Ishikawa (cell line): ENCODE results near the gene NEIL3.

ENCODE experiments used
- RAD21 ChIP-seq: IDR thresholded peaks from 2 replicates; pipeline ENCODE4 v1.6.1; 2012; ENCODE audit warnings: low read depth
- TAF1 ChIP-seq: IDR thresholded peaks from 2 replicates; pipeline ENCODE4 v1.6.1; 2012; ENCODE audit warnings: low read depth, mild to moderate bottlenecking
- TF ChIP-seq, protein P1 (sequence below): IDR thresholded peaks from 2 replicates; pipeline ENCODE4 v1.6.1; 2012
- TF ChIP-seq, protein P2 (sequence below): IDR thresholded peaks from 2 replicates; pipeline ENCODE4 v1.6.1; 2012; ENCODE audit warnings: low read depth, mild to moderate bottlenecking

DNA sequence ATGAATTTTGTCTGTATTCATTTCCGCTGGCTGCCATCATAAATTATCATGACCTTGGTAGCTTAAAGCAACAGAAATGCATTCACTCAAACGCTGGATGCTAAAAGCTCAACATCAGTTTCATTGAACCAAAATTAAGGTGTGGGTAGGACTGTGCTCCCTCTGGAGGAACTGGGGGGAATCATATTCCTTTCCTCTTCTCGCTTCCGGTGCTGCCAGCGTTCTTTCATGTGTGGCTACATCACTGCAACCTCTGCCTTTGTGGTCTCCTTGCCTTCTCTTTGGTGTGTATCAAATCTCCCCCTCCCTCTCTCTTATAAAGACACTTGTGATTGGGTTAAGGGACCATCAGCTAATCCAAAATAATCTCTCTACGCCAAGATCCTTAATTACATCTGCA lies 39.5 kb downstream of the NEIL3 start:
- TF ChIP-seq, protein P1, sequence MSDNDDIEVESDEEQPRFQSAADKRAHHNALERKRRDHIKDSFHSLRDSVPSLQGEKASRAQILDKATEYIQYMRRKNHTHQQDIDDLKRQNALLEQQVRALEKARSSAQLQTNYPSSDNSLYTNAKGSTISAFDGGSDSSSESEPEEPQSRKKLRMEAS = no peak
- TF ChIP-seq RAD21 = no peak
- TF ChIP-seq, protein P2, sequence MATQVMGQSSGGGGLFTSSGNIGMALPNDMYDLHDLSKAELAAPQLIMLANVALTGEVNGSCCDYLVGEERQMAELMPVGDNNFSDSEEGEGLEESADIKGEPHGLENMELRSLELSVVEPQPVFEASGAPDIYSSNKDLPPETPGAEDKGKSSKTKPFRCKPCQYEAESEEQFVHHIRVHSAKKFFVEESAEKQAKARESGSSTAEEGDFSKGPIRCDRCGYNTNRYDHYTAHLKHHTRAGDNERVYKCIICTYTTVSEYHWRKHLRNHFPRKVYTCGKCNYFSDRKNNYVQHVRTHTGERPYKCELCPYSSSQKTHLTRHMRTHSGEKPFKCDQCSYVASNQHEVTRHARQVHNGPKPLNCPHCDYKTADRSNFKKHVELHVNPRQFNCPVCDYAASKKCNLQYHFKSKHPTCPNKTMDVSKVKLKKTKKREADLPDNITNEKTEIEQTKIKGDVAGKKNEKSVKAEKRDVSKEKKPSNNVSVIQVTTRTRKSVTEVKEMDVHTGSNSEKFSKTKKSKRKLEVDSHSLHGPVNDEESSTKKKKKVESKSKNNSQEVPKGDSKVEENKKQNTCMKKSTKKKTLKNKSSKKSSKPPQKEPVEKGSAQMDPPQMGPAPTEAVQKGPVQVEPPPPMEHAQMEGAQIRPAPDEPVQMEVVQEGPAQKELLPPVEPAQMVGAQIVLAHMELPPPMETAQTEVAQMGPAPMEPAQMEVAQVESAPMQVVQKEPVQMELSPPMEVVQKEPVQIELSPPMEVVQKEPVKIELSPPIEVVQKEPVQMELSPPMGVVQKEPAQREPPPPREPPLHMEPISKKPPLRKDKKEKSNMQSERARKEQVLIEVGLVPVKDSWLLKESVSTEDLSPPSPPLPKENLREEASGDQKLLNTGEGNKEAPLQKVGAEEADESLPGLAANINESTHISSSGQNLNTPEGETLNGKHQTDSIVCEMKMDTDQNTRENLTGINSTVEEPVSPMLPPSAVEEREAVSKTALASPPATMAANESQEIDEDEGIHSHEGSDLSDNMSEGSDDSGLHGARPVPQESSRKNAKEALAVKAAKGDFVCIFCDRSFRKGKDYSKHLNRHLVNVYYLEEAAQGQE = no peak
- TF ChIP-seq TAF1 = no peak
